HepG2 (cell line): ENCODE measurements around the gene C1RL. TPM values are rescaled to one million over a fixed set of nuclear protein-coding genes. Genes with fewer than 3 reads are reported as not detected.

Source experiments
- ISL2 ChIP-seq: sonication (generic); formaldehyde crosslinking; IDR thresholded peaks from 2 replicates; pipeline ENCODE4 v1.5.0; 2020; ENCODE audit warnings: missing genetic modification reagents
- MAFK ChIP-seq, 2 experiments: IDR thresholded peaks in 1 of 2; conservative IDR thresholded peaks in 1 of 2; 2 replicates each; pipeline ENCODE4 v1.6.1; 2011; ENCODE audit warnings: improper control_type of control experiment in 2 of 2, low read length in 2 of 2
- NR2F6 ChIP-seq, 2 experiments: IDR thresholded peaks; 2 replicates each; pipeline ENCODE4 v1.6.1; 2016; ENCODE audit warnings: antibody characterized with exemption in 1 of 2, mild to moderate bottlenecking in 1 of 2
- RARA ChIP-seq: IDR thresholded peaks from 2 replicates; pipeline ENCODE4 v1.6.1; 2016; ENCODE audit warnings: missing genetic modification reagents, missing compliant biosample characterization
- SIN3A ChIP-seq: IDR thresholded peaks from 2 replicates; pipeline ENCODE4 v1.6.1; 2011; ENCODE audit warnings: low read depth, mild to moderate bottlenecking, control low read depth, low read length, borderline replicate concordance
- ZNF350 ChIP-seq: sonication (generic); formaldehyde crosslinking; IDR thresholded peaks from 2 replicates; pipeline ENCODE4 v1.4.0; 2020; ENCODE audit warnings: mild to moderate bottlenecking, low read depth, missing genetic modification reagents, borderline replicate concordance
- ZNF749 ChIP-seq: sonication (generic); formaldehyde crosslinking; IDR thresholded peaks from 2 replicates; pipeline ENCODE4 v1.8.0; 2022; ENCODE audit warnings: mild to moderate bottlenecking, missing genetic modification reagents, moderate library complexity, borderline replicate concordance
- ZNF879 ChIP-seq: sonication (generic); formaldehyde crosslinking; IDR thresholded peaks from 2 replicates; pipeline ENCODE4 v1.8.1; 2023; ENCODE audit warnings: missing genetic modification reagents
- polyA plus RNA-seq, 8 experiments: library from polyadenylated mRNA; depleted of rRNA in 3 of 8; stranded (reverse) in 7 of 8; unstranded in 1 of 8; fragments of >200 nt; fragmentation: Illumina TruSeq in 4 of 8; extraction: Trizol in 4 of 8; gene quantifications; 2 replicates each; pipeline versions ENCODE4 v1.2.1 to v1.2.3, GENCODE V29; 2011 to 2016; ENCODE audit warnings: low read depth in 4 of 8, missing spikeins in 1 of 8, mixed read lengths in 1 of 8; ENCODE audit not compliant: insufficient read depth in 1 of 8
- total RNA-seq, 5 experiments: library from RNA; depleted of rRNA; stranded (reverse); fragments of >200 nt; fragmentation: Illumina TruSeq; extraction: Trizol; gene quantifications; 2 replicates each; pipeline ENCODE4 v1.2.3, GENCODE V29; 2016; ENCODE audit warnings: low read depth in 1 of 5
- TF ChIP-seq, protein P1 (sequence below): sonication (generic); formaldehyde crosslinking; IDR thresholded peaks from 2 replicates; pipeline ENCODE4 v1.5.0; 2020; ENCODE audit warnings: mild to moderate bottlenecking, missing genetic modification reagents, borderline replicate concordance

C1RL gene
- total and polyA plus RNA-seq, 2 of the 13 experiments (the other 11 are each of a cell fraction or from before 2014, with no cell fraction given): 28.9 to 53.1 TPM

DNA sequence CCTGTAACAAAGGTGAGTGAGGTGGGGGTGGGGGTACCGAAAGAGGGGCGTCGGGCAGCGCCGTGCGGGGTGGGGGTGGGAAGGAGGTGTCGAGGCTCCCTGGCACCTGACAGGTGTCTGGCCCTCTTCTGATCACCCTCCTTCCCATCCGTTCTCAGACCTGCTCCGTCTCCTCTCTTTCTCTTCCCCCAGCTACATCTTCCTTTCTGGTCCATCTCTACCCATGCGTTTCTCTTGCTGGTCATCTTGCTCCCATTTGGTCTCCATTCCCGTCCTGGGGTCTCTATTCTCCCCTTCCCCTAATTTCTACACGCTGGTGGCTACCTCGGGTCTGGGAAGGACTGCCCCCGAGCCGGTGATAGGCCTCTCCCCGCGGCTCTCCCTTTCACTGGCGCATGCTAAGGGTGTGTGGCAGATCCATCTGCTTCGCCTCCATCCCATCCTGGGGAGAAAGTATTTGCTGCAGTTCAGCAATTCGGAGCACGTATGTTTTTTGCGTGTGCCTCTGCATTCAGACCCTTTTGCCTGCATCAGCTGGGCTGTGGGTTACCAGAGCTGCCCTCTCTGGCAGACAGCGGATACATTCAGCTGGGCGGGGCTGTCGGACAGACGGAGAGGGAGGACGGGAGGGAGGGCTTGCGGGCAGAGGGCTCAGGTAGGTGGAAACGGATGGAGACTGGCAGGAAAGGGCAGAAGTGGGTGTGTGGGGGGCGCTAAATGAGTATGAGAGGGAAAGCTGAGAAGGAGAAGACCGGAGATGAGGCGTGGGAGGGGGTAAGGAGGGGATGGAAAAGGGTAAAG lies 21.9 kb upstream of the C1RL start (continued):
- TF ChIP-seq, protein P1, sequence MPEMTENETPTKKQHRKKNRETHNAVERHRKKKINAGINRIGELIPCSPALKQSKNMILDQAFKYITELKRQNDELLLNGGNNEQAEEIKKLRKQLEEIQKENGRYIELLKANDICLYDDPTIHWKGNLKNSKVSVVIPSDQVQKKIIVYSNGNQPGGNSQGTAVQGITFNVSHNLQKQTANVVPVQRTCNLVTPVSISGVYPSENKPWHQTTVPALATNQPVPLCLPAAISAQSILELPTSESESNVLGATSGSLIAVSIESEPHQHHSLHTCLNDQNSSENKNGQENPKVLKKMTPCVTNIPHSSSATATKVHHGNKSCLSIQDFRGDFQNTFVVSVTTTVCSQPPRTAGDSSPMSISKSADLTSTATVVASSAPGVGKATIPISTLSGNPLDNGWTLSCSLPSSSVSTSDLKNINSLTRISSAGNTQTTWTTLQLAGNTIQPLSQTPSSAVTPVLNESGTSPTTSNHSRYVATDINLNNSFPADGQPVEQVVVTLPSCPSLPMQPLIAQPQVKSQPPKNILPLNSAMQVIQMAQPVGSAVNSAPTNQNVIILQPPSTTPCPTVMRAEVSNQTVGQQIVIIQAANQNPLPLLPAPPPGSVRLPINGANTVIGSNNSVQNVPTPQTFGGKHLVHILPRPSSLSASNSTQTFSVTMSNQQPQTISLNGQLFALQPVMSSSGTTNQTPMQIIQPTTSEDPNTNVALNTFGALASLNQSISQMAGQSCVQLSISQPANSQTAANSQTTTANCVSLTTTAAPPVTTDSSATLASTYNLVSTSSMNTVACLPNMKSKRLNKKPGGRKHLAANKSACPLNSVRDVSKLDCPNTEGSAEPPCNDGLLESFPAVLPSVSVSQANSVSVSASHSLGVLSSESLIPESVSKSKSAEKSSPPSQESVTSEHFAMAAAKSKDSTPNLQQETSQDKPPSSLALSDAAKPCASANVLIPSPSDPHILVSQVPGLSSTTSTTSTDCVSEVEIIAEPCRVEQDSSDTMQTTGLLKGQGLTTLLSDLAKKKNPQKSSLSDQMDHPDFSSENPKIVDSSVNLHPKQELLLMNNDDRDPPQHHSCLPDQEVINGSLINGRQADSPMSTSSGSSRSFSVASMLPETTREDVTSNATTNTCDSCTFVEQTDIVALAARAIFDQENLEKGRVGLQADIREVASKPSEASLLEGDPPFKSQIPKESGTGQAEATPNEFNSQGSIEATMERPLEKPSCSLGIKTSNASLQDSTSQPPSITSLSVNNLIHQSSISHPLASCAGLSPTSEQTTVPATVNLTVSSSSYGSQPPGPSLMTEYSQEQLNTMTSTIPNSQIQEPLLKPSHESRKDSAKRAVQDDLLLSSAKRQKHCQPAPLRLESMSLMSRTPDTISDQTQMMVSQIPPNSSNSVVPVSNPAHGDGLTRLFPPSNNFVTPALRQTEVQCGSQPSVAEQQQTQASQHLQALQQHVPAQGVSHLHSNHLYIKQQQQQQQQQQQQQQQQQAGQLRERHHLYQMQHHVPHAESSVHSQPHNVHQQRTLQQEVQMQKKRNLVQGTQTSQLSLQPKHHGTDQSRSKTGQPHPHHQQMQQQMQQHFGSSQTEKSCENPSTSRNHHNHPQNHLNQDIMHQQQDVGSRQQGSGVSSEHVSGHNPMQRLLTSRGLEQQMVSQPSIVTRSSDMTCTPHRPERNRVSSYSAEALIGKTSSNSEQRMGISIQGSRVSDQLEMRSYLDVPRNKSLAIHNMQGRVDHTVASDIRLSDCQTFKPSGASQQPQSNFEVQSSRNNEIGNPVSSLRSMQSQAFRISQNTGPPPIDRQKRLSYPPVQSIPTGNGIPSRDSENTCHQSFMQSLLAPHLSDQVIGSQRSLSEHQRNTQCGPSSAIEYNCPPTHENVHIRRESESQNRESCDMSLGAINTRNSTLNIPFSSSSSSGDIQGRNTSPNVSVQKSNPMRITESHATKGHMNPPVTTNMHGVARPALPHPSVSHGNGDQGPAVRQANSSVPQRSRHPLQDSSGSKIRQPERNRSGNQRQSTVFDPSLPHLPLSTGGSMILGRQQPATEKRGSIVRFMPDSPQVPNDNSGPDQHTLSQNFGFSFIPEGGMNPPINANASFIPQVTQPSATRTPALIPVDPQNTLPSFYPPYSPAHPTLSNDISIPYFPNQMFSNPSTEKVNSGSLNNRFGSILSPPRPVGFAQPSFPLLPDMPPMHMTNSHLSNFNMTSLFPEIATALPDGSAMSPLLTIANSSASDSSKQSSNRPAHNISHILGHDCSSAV: no peak
- TF ChIP-seq RARA (CRISPR knock-in tag) (no peak), SIN3A (peak; percentile 50; the same call in 1 of the 2 replicates), MAFK (conservative IDR thresholded peaks at IDR 0.05 in 1 of 2, IDR thresholded peaks at IDR 0.05 in 1 of 2; ENCODE audit: low read length in 2 of 2) (no peak), NR2F6 (IDR thresholded peaks at IDR 0.05) (no peak), NR2F6 (CRISPR knock-in tag; IDR thresholded peaks at IDR 0.05) (peak; percentile 17; the same call in 1 of the 2 replicates), ZNF879 (no peak), ISL2 (CRISPR knock-in tag) (no peak), ZNF749 (CRISPR knock-in tag) (no peak), ZNF350 (CRISPR knock-in tag) (no peak)
